WERI-Rb-1 (cell line): ENCODE data around the gene ARHGAP24.
"Not testable (repeated sequence)": the region's sequence is repeated elsewhere in the genome, so short reads cannot be mapped to it uniquely, and the experiment has no call there.

ENCODE experiments used
- DNase-seq: peaks from one replicate; pipeline ENCODE4 v3.0.0-alpha.2; 2020
- H3K27ac ChIP-seq: fragments of 250-450 bp; sonication (Bioruptor Pico); 2 replicates; pipeline ENCODE4 v1.5.1; 2020; ENCODE audit warnings: mild to moderate bottlenecking, moderate library complexity
- H3K27me3 ChIP-seq: fragments of 250-450 bp; sonication (Bioruptor Pico); 2 replicates; pipeline ENCODE4 v1.5.1; 2021; ENCODE audit warnings: mild to moderate bottlenecking, low read depth, moderate library complexity; ENCODE audit not compliant: insufficient read depth, severe bottlenecking
- H3K36me3 ChIP-seq: fragments of 250-450 bp; sonication (Bioruptor Pico); 2 replicates; pipeline ENCODE4 v1.5.1; 2020; ENCODE audit warnings: mild to moderate bottlenecking, moderate library complexity
- H3K4me3 ChIP-seq: 2 replicates; pipeline ENCODE4 v1.5.1; 2011; ENCODE audit warnings: low read depth, mild to moderate bottlenecking, control low read depth, low read length
- H3K9me3 ChIP-seq: fragments of 250-450 bp; sonication (Bioruptor Pico); 2 replicates; pipeline ENCODE4 v1.5.1; 2021; ENCODE audit warnings: mild to moderate bottlenecking, moderate library complexity; ENCODE audit not compliant: severe bottlenecking
- CTCF ChIP-seq: IDR thresholded peaks from 2 replicates; pipeline ENCODE4 v1.5.1; 2011; ENCODE audit warnings: low read depth, mild to moderate bottlenecking, control low read depth, inconsistent platforms, low read length

The ARHGAP24 gene

GRCh38 chr4:85901500-85901899, 426.6 kb downstream of the ARHGAP24 start:
- Histone ChIP-seq H3K27ac (no peak overlapping the region), H3K36me3 (no peaks in the 10 kb centered on the region), H3K27me3 (no peaks in the 10 kb centered on the region), H3K9me3 (no peaks in the 10 kb centered on the region), H3K4me3 (no peak overlapping the region)
- DNase-seq = no peak
- TF ChIP-seq CTCF = no peak

GRCh38 chr4:85902647-85903046, 427.7 kb downstream of the ARHGAP24 start:
- not testable (repeated sequence) for H3K27ac ChIP-seq, H3K36me3 ChIP-seq, DNase-seq, H3K9me3 ChIP-seq, H3K4me3 ChIP-seq, H3K27me3 ChIP-seq

GRCh38 chr4:85905761-85906160, 430.8 kb downstream of the ARHGAP24 start:
- no peaks in the 10 kb centered on the region for H3K36me3 ChIP-seq
- no peak overlapping the region for H3K4me3 ChIP-seq
- no peaks in the 10 kb centered on the region for H3K27me3 ChIP-seq
- no peak for DNase-seq
- no peak for TF ChIP-seq CTCF
- no peak overlapping the region for H3K27ac ChIP-seq
- no peaks in the 10 kb centered on the region for H3K9me3 ChIP-seq

- no peaks in the 10 kb centered on the region for H3K9me3 ChIP-seq
- no peak for TF ChIP-seq CTCF
- H3K27me3 ChIP-seq = no peaks in the 10 kb centered on the region
- no peak overlapping the region for H3K4me3 ChIP-seq
- no peak for DNase-seq
- H3K27ac ChIP-seq = no peak overlapping the region
- no peaks in the 10 kb centered on the region for H3K36me3 ChIP-seq
These were observed 432.1 kb downstream of the ARHGAP24 start for GRCh38 chr4:85907001-85907400.

- no peak for TF ChIP-seq CTCF
- Histone ChIP-seq H3K27me3 (no peaks in the 10 kb centered on the region), H3K4me3 (no peak overlapping the region), H3K9me3 (no peaks in the 10 kb centered on the region), H3K27ac (no peak overlapping the region), H3K36me3 (no peaks in the 10 kb centered on the region)
- no peak for DNase-seq
These were observed 434.9 kb downstream of the ARHGAP24 start for GRCh38 chr4:85909851-85910250.

- no peak for DNase-seq
- Histone ChIP-seq H3K27me3 (no peaks in the 10 kb centered on the region), H3K4me3 (no peak overlapping the region), H3K27ac (no peak overlapping the region), H3K36me3 (no peaks in the 10 kb centered on the region), H3K9me3 (no peaks in the 10 kb centered on the region)
- no peak for TF ChIP-seq CTCF
These were observed 436.0 kb downstream of the ARHGAP24 start for GRCh38 chr4:85910985-85911384.
